ENCODE results near the gene EID2. TPM values are rescaled to one million over a fixed set of nuclear protein-coding genes. Genes with fewer than 3 reads are reported as not detected.

The EID2 gene
- 3.3 and 13.4 TPM in 2 replicates for total RNA-seq (ENCODE audit: low replicate concordance)

GRCh38 chr19:39539518-39540332 is at the start of gene EID2:
Gene EID2, minus strand, starts transcription at chr19:39540161. Its CDS starts 82 bp downstream, at chr19:39540079.

GRCh38 chr19:39532233-39533002 is 7.5 kb downstream of the EID2 start, which contains the start of gene EID2B:
Gene EID2B, minus strand, starts transcription at chr19:39532852. Its CDS starts 50 bp downstream, at chr19:39532802.

GRCh38 chr19:39514840-39515550 is 25.0 kb downstream of the EID2 start, which contains the start of gene SELENOV:
Gene SELENOV, plus strand, starts transcription at chr19:39515139. Its CDS starts 74 bp downstream, at chr19:39515213.

GRCh38 chr19:39498798-39499642 is 40.9 kb downstream of the EID2 start, which contains the start of gene DLL3:
Gene DLL3, plus strand, starts transcription at chr19:39498947. Its CDS starts 28 bp downstream, at chr19:39498975.

Other genes with a start within 250 kb of the EID2 start
- not detected in 2 replicates for gene IFNL1, start 243.8 kb downstream of the EID2 start, total RNA-seq (ENCODE audit: low replicate concordance)
- gene LRFN1, start 219.3 kb downstream of the EID2 start, total RNA-seq (ENCODE audit: low replicate concordance) = 0.08 and 0.12 TPM in 2 replicates
- gene GMFG, start 204.1 kb downstream of the EID2 start, total RNA-seq (ENCODE audit: low replicate concordance) = 0.60 and 0.70 TPM in 2 replicates
- 22.5 and 38.7 TPM in 2 replicates for gene SAMD4B, start 197.7 kb downstream of the EID2 start, total RNA-seq (ENCODE audit: low replicate concordance)
- 40.4 and 86.8 TPM in 2 replicates for gene PAF1, start 149.1 kb downstream of the EID2 start, total RNA-seq (ENCODE audit: low replicate concordance)
- gene MED29, start 148.8 kb downstream of the EID2 start, total RNA-seq (ENCODE audit: low replicate concordance) = 9.4 and 11.0 TPM in 2 replicates
- gene ZFP36, start 133.3 kb downstream of the EID2 start, total RNA-seq (ENCODE audit: low replicate concordance) = 0.60 and 3.7 TPM in 2 replicates
- gene PLEKHG2, start 127.5 kb downstream of the EID2 start, total RNA-seq (ENCODE audit: low replicate concordance) = 5.1 and 20.7 TPM in 2 replicates
- 185 and 379 TPM in 2 replicates for gene RPS16, start 104.2 kb downstream of the EID2 start, total RNA-seq (ENCODE audit: low replicate concordance)
- 56.4 and 138 TPM in 2 replicates for gene SUPT5H, start 94.6 kb downstream of the EID2 start, total RNA-seq (ENCODE audit: low replicate concordance)
- 46.9 and 63.3 TPM in 2 replicates for gene TIMM50, start 59.3 kb downstream of the EID2 start, total RNA-seq (ENCODE audit: low replicate concordance)
- 0.08 TPM in 1 of 2 replicates, not detected in the other for gene DLL3, start 41.2 kb downstream of the EID2 start, total RNA-seq (ENCODE audit: low replicate concordance)
- gene SELENOV, start 25.0 kb downstream of the EID2 start, total RNA-seq (ENCODE audit: low replicate concordance) = not detected in 2 replicates
- 2.0 and 2.9 TPM in 2 replicates for gene EID2B, start 7.3 kb downstream of the EID2 start, total RNA-seq (ENCODE audit: low replicate concordance)
- not detected in 2 replicates for gene LGALS13, start 62.4 kb upstream of the EID2 start, total RNA-seq (ENCODE audit: low replicate concordance)
- gene LGALS16, start 115.8 kb upstream of the EID2 start, total RNA-seq (ENCODE audit: low replicate concordance) = not detected in 2 replicates
- 0.08 TPM in 1 of 2 replicates, not detected in the other for gene LGALS14, start 164.3 kb upstream of the EID2 start, total RNA-seq (ENCODE audit: low replicate concordance)
- not detected in 2 replicates for gene CLC, start 197.9 kb upstream of the EID2 start, total RNA-seq (ENCODE audit: low replicate concordance)
- gene LEUTX, start 238.7 kb upstream of the EID2 start, total RNA-seq (ENCODE audit: low replicate concordance) = not detected in 2 replicates